Keratinocyte (primary cell): ENCODE data around the gene POPDC3. TPM values are rescaled to one million over a fixed set of nuclear protein-coding genes. Genes with fewer than 3 reads are reported as not detected.

ENCODE experiments used
- DNase-seq: peaks from one replicate; pipeline ENCODE4 v3.0.0-alpha.2; 2011; ENCODE audit warnings: low read depth, missing footprints, low spot score
- FAIRE-seq: peaks from 2 replicates; lab custom pipeline; 2011; peaks lifted over from hg19 to GRCh38; lab: Jason Lieb, UNC
- H2AFZ ChIP-seq: 2 replicates; pipeline ENCODE4 v1.6.0; 2012; ENCODE audit warnings: low read length, control low read depth, inconsistent platforms; ENCODE audit not compliant: control insufficient read depth
- H3K27ac ChIP-seq: 2 replicates; pipeline ENCODE4 v1.5.1; 2011; ENCODE audit warnings: low read length; ENCODE audit not compliant: control insufficient read depth, insufficient read depth
- H3K27me3 ChIP-seq: 3 replicates; pipeline ENCODE4 v1.6.0; 2011; ENCODE audit warnings: low read length; ENCODE audit not compliant: control insufficient read depth, insufficient read depth; ENCODE audit errors: extremely low read depth
- H3K36me3 ChIP-seq, 2 experiments: 2 replicates in 1 of 2; 3 replicates in 1 of 2; pipeline ENCODE4 v1.5.1; 2011; ENCODE audit warnings: low read length in 2 of 2, mild to moderate bottlenecking in 1 of 2; ENCODE audit not compliant: control insufficient read depth in 2 of 2, insufficient read depth in 2 of 2; ENCODE audit errors: extremely low read depth in 1 of 2
- H3K4me1 ChIP-seq: 3 replicates; pipeline ENCODE4 v1.5.1; 2011; ENCODE audit warnings: low read length; ENCODE audit not compliant: control insufficient read depth, insufficient read depth; ENCODE audit errors: extremely low read depth
- H3K4me2 ChIP-seq: 3 replicates; pipeline ENCODE4 v1.6.0; 2011; ENCODE audit warnings: low read depth, low read length; ENCODE audit not compliant: control insufficient read depth, insufficient read depth; ENCODE audit errors: extremely low read depth
- H3K4me3 ChIP-seq, 3 experiments: fragments of 200-600 bp in 1 of 3; sonication (generic) in 1 of 3; 2 replicates in 2 of 3; 3 replicates in 1 of 3; pipeline ENCODE4 v1.5.1; 2011 to 2016; ENCODE audit warnings: low read length in 3 of 3, mild to moderate bottlenecking in 3 of 3, control low read depth in 2 of 3, inconsistent platforms in 1 of 3, low read depth in 1 of 3, mixed read lengths in 1 of 3, mixed run types in 1 of 3, moderate library complexity in 1 of 3; ENCODE audit not compliant: control insufficient read depth in 2 of 3, insufficient read depth in 2 of 3; ENCODE audit errors: extremely low read depth in 1 of 3
- H3K79me2 ChIP-seq: 2 replicates; pipeline ENCODE4 v1.6.0; 2012; ENCODE audit warnings: low read length; ENCODE audit not compliant: control insufficient read depth, insufficient read depth
- H3K9ac ChIP-seq: 3 replicates; pipeline ENCODE4 v1.6.0; 2011; ENCODE audit warnings: low read length; ENCODE audit not compliant: control insufficient read depth, insufficient read depth; ENCODE audit errors: extremely low read depth
- H3K9me1 ChIP-seq: 3 replicates; pipeline ENCODE4 v1.6.0; 2011; ENCODE audit warnings: low read length; ENCODE audit not compliant: control insufficient read depth, insufficient read depth; ENCODE audit errors: extremely low read depth
- H3K9me3 ChIP-seq: 2 replicates; pipeline ENCODE4 v1.5.1; 2012; ENCODE audit warnings: low read depth, low read length; ENCODE audit not compliant: control insufficient read depth
- H4K20me1 ChIP-seq: 3 replicates; pipeline ENCODE4 v1.6.0; 2011; ENCODE audit warnings: low read length; ENCODE audit not compliant: control insufficient read depth, insufficient read depth; ENCODE audit errors: extremely low read depth
- CTCF ChIP-seq, 3 experiments: IDR thresholded peaks in 1 of 3; conservative IDR thresholded peaks in 1 of 3; optimal IDR thresholded peaks in 1 of 3; 2 replicates in 2 of 3; 3 replicates in 1 of 3; pipeline versions ENCODE3 to v1.5.1; 2011; ENCODE audit warnings: low read length in 3 of 3, mild to moderate bottlenecking in 3 of 3, moderate library complexity in 2 of 3, control low read depth in 1 of 3, inconsistent platforms in 1 of 3; ENCODE audit not compliant: insufficient read depth in 2 of 3; ENCODE audit errors: extremely low read depth in 1 of 3
- EZH2 ChIP-seq: IDR thresholded peaks from one replicate; pipeline ENCODE4 v1.6.1; 2012; ENCODE audit warnings: inconsistent platforms, mild to moderate bottlenecking, low read length, moderate library complexity
- dilution Hi-C: fragments of 300-500 bp; cut with MboI; formaldehyde crosslinking; loops from one replicate; pipeline ENCODE4 v1.7.0; 2020; ENCODE audit warnings: low sequenced_read_pairs; ENCODE audit not compliant: extremely low pct_ligation_motif_present
- polyA plus RNA-seq, 5 experiments: library from polyadenylated mRNA; depleted of rRNA in 3 of 5; stranded (reverse) in 3 of 5; stranded (forward) in 1 of 5; unstranded in 1 of 5; fragments of >200 nt; gene quantifications; 1 replicate in 1 of 5; 2 replicates in 3 of 5; 3 replicates in 1 of 5; pipeline versions ENCODE4 v1.2.1 to v1.2.3, GENCODE V29; 2011 to 2012; ENCODE audit warnings: missing spikeins in 2 of 5, low read depth in 1 of 5, low replicate concordance in 1 of 5

POPDC3 gene
- polyA plus RNA-seq, 1 donor (not counting 4 experiments of a cell fraction or from before 2014, with no cell fraction given) = 17.2 TPM

DNA sequence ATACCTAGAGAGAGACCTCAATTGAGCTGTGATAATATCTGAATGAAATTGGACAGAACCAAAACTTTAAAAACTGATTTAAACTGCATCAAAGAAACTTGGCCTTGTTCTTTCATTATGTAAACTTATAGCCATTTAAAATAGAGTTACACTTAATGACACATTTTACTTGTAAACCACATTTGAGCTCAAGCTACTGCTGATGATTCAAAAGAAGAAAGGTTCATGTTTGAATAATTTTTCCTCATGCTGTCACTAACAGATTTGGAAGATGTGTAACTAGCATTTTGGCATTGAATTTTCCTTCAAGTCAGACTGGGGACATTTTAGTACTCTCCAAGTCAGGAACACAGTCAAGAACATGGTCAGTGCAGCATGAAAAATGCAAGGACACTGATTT is 26.9 kb downstream of the POPDC3 start:
- Histone ChIP-seq H3K4me2 (no peak overlapping the region), H3K79me2 (no peaks in the 10 kb centered on the region), H3K9ac (no peak overlapping the region), H3K36me3 (no peaks in the 10 kb centered on the region), H3K9me3 (no peaks in the 10 kb centered on the region), H2AFZ (no peak overlapping the region), H3K27me3 (peaks cover 4% of the 10 kb centered on the region), H3K4me1 (no peaks in the 10 kb centered on the region), H4K20me1 (no peaks in the 10 kb centered on the region), H3K27ac (no peak overlapping the region), H3K9me1 (no peaks in the 10 kb centered on the region), H3K4me3 (no peak overlapping the region)
- no peak for FAIRE-seq
- dilution Hi-C loops = no loop called here
- DNase-seq = no peak
- TF ChIP-seq CTCF (optimal IDR thresholded peaks at IDR 0.05 in 1 of 3, IDR thresholded peaks at IDR 0.05 in 1 of 3, conservative IDR thresholded peaks at IDR 0.05 in 1 of 3; ENCODE audit: extremely low read depth in 1 of 3, insufficient read depth in 2 of 3, low read length in 3 of 3) (no peak), EZH2 (no peak)

- TF ChIP-seq CTCF (optimal IDR thresholded peaks at IDR 0.05 in 1 of 3, IDR thresholded peaks at IDR 0.05 in 1 of 3, conservative IDR thresholded peaks at IDR 0.05 in 1 of 3; ENCODE audit: extremely low read depth in 1 of 3, insufficient read depth in 2 of 3, low read length in 3 of 3) = no peak
- TF ChIP-seq EZH2 = no peak
- Histone ChIP-seq H3K4me2 (no peak overlapping the region), H3K4me1 (no peaks in the 10 kb centered on the region), H3K9me1 (no peaks in the 10 kb centered on the region), H3K79me2 (no peaks in the 10 kb centered on the region), H3K4me3 (no peak overlapping the region), H3K9me3 (no peaks in the 10 kb centered on the region), H3K27ac (no peak overlapping the region), H3K27me3 (peaks cover 4% of the 10 kb centered on the region), H3K9ac (no peak overlapping the region), H2AFZ (no peak overlapping the region), H3K36me3 (no peaks in the 10 kb centered on the region), H4K20me1 (no peaks in the 10 kb centered on the region)
- FAIRE-seq = no peak
- dilution Hi-C loops = no loop called here
- DNase-seq = no peak
These were observed 28.2 kb downstream of the POPDC3 start for GRCh38 chr6:105151644-105152043.
